ENCODE data around the gene PPP1CA.

The PPP1CA gene

GRCh38 chr11:67400942-67401494 is 640 bp downstream of the PPP1CA start:
- DNase-seq, result no peak

GRCh38 chr11:67400251-67400941 is 1.3 kb downstream of the PPP1CA start:
- peak in 1 of 3 experiments; percentile 45 for DNase-seq

GRCh38 chr11:67398661-67399563 is 2.7 kb downstream of the PPP1CA start:
- no peak for DNase-seq

- DNase-seq, result no peak
These were observed 3.5 kb downstream of the PPP1CA start for GRCh38 chr11:67397986-67398660.

- no peak for DNase-seq
These were observed 4.1 kb downstream of the PPP1CA start for GRCh38 chr11:67397536-67397935.

- no peak for DNase-seq
These were observed 4.9 kb downstream of the PPP1CA start for GRCh38 chr11:67396587-67397389.

GRCh38 chr11:67396259-67396581 is 5.4 kb downstream of the PPP1CA start:
- no peak for DNase-seq

GRCh38 chr11:67395555-67396258 is 6.0 kb downstream of the PPP1CA start:
- DNase-seq, result no peak

GRCh38 chr11:67393990-67394389 is 7.7 kb downstream of the PPP1CA start:
- no peak for DNase-seq

- DNase-seq, result no peak
These were observed 8.2 kb downstream of the PPP1CA start for GRCh38 chr11:67393437-67393836.

GRCh38 chr11:67392183-67392715 is 9.4 kb downstream of the PPP1CA start:
- DNase-seq, result no peak

GRCh38 chr11:67391304-67392182 is 10.1 kb downstream of the PPP1CA start, which contains the start of gene RAD9A:
Gene RAD9A (plus strand): TSS chr11:67391986. CDS start chr11:67392045, 59 bp downstream.
- peak; percentile 97 to 98 (median 97) for DNase-seq

GRCh38 chr11:67390947-67391303 is 10.7 kb downstream of the PPP1CA start:
- no peak for DNase-seq

GRCh38 chr11:67389477-67389876 is 12.2 kb downstream of the PPP1CA start:
- DNase-seq, result peak in 1 of 3 experiments; percentile 59

GRCh38 chr11:67387518-67387917 is 14.1 kb downstream of the PPP1CA start:
- DNase-seq, result no peak

GRCh38 chr11:67387069-67387468 is 14.6 kb downstream of the PPP1CA start:
- DNase-seq, result no peak

- no peak for DNase-seq
These were observed 16.7 kb downstream of the PPP1CA start for GRCh38 chr11:67384851-67385366.

GRCh38 chr11:67382276-67383136 is 19.2 kb downstream of the PPP1CA start:
- DNase-seq, result peak; percentile 65 to 84 (median 68)
